HepG2 (cell line): Measurements from ENCODE around the gene SLC43A1. TPM values are rescaled to one million over a fixed set of nuclear protein-coding genes. Genes with fewer than 3 reads are reported as not detected.
A peak's percentile ranks its signal among the peaks of the same experiment; 100 is the strongest.

ENCODE experiments used
- CAMTA2 ChIP-seq: sonication (generic); formaldehyde crosslinking; IDR thresholded peaks from 2 replicates; pipeline ENCODE4 v1.4.0; 2020; ENCODE audit warnings: mild to moderate bottlenecking, missing genetic modification reagents, borderline replicate concordance
- CHD2 ChIP-seq: IDR thresholded peaks from 2 replicates; pipeline ENCODE4 v1.6.1; 2011; ENCODE audit warnings: low read depth, low read length, improper control_type of control experiment
- ELF4 ChIP-seq: sonication (generic); formaldehyde crosslinking; IDR thresholded peaks from 2 replicates; pipeline ENCODE4 v1.5.0; 2020; ENCODE audit warnings: missing genetic modification reagents, mild to moderate bottlenecking, moderate library complexity, borderline replicate concordance
- EP300 ChIP-seq, 3 experiments: sonication (generic) in 1 of 3; formaldehyde crosslinking in 1 of 3; IDR thresholded peaks; 2 replicates each; pipeline versions ENCODE4 v1.5.1 to v1.6.1; 2011 to 2020; ENCODE audit warnings: low read depth in 2 of 3, low read length in 2 of 3, borderline replicate concordance in 1 of 3, improper control_type of control experiment in 1 of 3, mild to moderate bottlenecking in 1 of 3, missing genetic modification reagents in 1 of 3, moderate library complexity in 1 of 3
- FOXK2 ChIP-seq: fragments of 450-650 bp; IDR thresholded peaks from 2 replicates; pipeline ENCODE4 v1.6.1; 2016
- HOXA5 ChIP-seq: sonication (generic); formaldehyde crosslinking; IDR thresholded peaks from 2 replicates; pipeline ENCODE4 v1.4.0; 2020; ENCODE audit warnings: missing genetic modification reagents
- MBD4 ChIP-seq: IDR thresholded peaks from 2 replicates; pipeline ENCODE4 v1.6.1; 2012; ENCODE audit warnings: low read length, inconsistent platforms, borderline replicate concordance
- MLXIP ChIP-seq: sonication (generic); formaldehyde crosslinking; IDR thresholded peaks from 2 replicates; pipeline ENCODE4 v1.9.0; 2021; ENCODE audit warnings: missing genetic modification reagents, borderline replicate concordance
- RFX3 ChIP-seq: IDR thresholded peaks from 2 replicates; pipeline ENCODE4 v1.6.1; 2016; ENCODE audit warnings: missing biosample characterization, missing genetic modification reagents
- RXRA ChIP-seq: sonication (generic); formaldehyde crosslinking; IDR thresholded peaks from 2 replicates; pipeline ENCODE4 v1.5.1; 2020; ENCODE audit warnings: missing genetic modification reagents
- SNAPC2 ChIP-seq: sonication (generic); formaldehyde crosslinking; IDR thresholded peaks from 2 replicates; pipeline ENCODE4 v1.8.1; 2022; ENCODE audit warnings: mild to moderate bottlenecking, missing genetic modification reagents
- UBTF ChIP-seq: sonication (generic); formaldehyde crosslinking; IDR thresholded peaks from 2 replicates; pipeline ENCODE4 v1.4.0; 2020; ENCODE audit warnings: mild to moderate bottlenecking, missing genetic modification reagents
- ZC3H4 ChIP-seq: sonication (generic); formaldehyde crosslinking; IDR thresholded peaks from 2 replicates; pipeline ENCODE4 v1.4.0; 2020; ENCODE audit warnings: missing genetic modification reagents, borderline replicate concordance
- ZNF432 ChIP-seq: sonication (generic); formaldehyde crosslinking; IDR thresholded peaks from 2 replicates; pipeline ENCODE4 v1.5.0; 2020; ENCODE audit warnings: missing genetic modification reagents, mild to moderate bottlenecking, borderline replicate concordance
- ZNF768 ChIP-seq: sonication (generic); formaldehyde crosslinking; IDR thresholded peaks from 2 replicates; pipeline ENCODE4 v1.4.0; 2020; ENCODE audit warnings: missing genetic modification reagents
- polyA plus RNA-seq, 8 experiments: library from polyadenylated mRNA; depleted of rRNA in 3 of 8; stranded (reverse) in 7 of 8; unstranded in 1 of 8; fragments of >200 nt; fragmentation: Illumina TruSeq in 4 of 8; extraction: Trizol in 4 of 8; gene quantifications; 2 replicates each; pipeline versions ENCODE4 v1.2.1 to v1.2.3, GENCODE V29; 2011 to 2016; ENCODE audit warnings: low read depth in 4 of 8, missing spikeins in 1 of 8, mixed read lengths in 1 of 8; ENCODE audit not compliant: insufficient read depth in 1 of 8
- total RNA-seq, 5 experiments: library from RNA; depleted of rRNA; stranded (reverse); fragments of >200 nt; fragmentation: Illumina TruSeq; extraction: Trizol; gene quantifications; 2 replicates each; pipeline ENCODE4 v1.2.3, GENCODE V29; 2016; ENCODE audit warnings: low read depth in 1 of 5
- TF ChIP-seq, protein P1 (sequence below): IDR thresholded peaks from 2 replicates; pipeline ENCODE4 v1.6.1; 2016; ENCODE audit warnings: missing biosample characterization, missing genetic modification reagents, low read depth
- TF ChIP-seq, protein P2 (sequence below): sonication (generic); formaldehyde crosslinking; IDR thresholded peaks from 2 replicates; pipeline ENCODE4 v1.5.0; 2020; ENCODE audit warnings: missing genetic modification reagents, mild to moderate bottlenecking, borderline replicate concordance
- TF ChIP-seq, protein P3 (sequence below): sonication (generic); formaldehyde crosslinking; IDR thresholded peaks from 2 replicates; pipeline ENCODE4 v1.4.0; 2020; ENCODE audit warnings: mild to moderate bottlenecking, missing genetic modification reagents
- TF ChIP-seq, protein P4 (sequence below): sonication (generic); formaldehyde crosslinking; IDR thresholded peaks from 2 replicates; pipeline ENCODE4 v1.8.0; 2023; ENCODE audit warnings: mild to moderate bottlenecking, missing genetic modification reagents

Gene SLC43A1
- total and polyA plus RNA-seq, 2 of the 13 experiments (the other 11 are each of a cell fraction or from before 2014, with no cell fraction given), result 72.3 to 87.6 TPM

DNA sequence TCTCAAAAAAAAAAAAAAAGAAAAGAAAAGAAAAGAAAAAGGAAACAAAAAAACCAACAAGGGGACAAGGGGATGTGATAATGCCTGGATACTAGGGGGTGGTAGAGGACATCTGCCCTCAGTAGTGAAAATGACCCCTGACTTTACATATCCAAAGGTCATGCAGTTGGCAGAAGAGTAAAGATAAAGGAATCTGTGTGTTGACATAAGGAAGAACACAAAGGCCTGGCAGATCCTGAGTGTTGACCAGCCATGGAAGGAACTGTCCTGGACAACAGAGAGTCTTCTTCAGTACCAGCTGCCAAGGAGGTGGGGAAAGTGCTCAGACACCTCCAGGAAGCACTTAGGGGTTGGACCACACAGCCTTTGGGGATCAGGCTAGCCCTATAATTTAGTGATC, 12.6 kb downstream of the SLC43A1 start (continued):
- no peak for TF ChIP-seq MLXIP (CRISPR knock-in tag)
- TF ChIP-seq MBD4, result no peak
- TF ChIP-seq, protein P1, sequence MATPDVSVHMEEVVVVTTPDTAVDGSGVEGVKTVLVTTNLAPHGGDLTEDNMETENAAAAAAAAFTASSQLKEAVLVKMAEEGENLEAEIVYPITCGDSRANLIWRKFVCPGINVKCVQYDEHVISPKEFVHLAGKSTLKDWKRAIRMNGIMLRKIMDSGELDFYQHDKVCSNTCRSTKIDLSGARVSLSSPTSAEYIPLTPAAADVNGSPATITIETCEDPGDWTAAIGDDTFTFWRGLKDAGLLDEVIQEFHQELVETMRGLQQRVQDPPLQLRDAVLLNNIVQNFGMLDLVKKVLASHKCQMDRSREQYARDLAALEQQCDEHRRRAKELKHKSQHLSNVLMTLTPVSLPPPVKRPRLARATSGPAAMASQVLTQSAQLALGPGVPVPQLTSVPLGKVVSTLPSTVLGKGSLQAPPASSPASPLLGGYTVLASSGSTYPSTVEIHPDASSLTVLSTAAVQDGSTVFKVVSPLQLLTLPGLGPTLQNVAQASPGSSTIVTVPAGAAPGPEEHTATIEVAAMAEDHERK (CRISPR knock-in tag), result no peak
- TF ChIP-seq UBTF, result no peak
- peak; percentile 27; the same call in 1 of the 2 replicates for TF ChIP-seq FOXK2
- TF ChIP-seq ZNF768 (CRISPR knock-in tag), result no peak
- TF ChIP-seq SNAPC2 (CRISPR knock-in tag), result no peak
- no peak for TF ChIP-seq ELF4
- TF ChIP-seq CHD2, result no peak
- TF ChIP-seq RFX3 (CRISPR knock-in tag), result no peak
- TF ChIP-seq EP300 (IDR thresholded peaks at IDR 0.05; ENCODE audit: low read depth in 2 of 2, low read length in 2 of 2), result peak in 1 of 2 experiments; percentile 71; a peak in 1 of 4 replicates
- TF ChIP-seq EP300 (CRISPR knock-in tag; IDR thresholded peaks at IDR 0.05; ENCODE audit: borderline replicate concordance), result no peak; the same call in 1 of the 2 replicates
- no peak for TF ChIP-seq CAMTA2 (CRISPR knock-in tag)
- TF ChIP-seq, protein P2, sequence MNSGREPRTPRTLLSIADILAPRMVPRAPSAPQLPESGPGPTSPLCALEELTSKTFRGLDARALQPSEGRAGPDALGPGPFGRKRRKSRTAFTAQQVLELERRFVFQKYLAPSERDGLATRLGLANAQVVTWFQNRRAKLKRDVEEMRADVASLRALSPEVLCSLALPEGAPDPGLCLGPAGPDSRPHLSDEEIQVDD, result no peak
- TF ChIP-seq, protein P3, sequence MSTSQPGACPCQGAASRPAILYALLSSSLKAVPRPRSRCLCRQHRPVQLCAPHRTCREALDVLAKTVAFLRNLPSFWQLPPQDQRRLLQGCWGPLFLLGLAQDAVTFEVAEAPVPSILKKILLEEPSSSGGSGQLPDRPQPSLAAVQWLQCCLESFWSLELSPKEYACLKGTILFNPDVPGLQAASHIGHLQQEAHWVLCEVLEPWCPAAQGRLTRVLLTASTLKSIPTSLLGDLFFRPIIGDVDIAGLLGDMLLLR (CRISPR knock-in tag), result no peak
- TF ChIP-seq, protein P4, sequence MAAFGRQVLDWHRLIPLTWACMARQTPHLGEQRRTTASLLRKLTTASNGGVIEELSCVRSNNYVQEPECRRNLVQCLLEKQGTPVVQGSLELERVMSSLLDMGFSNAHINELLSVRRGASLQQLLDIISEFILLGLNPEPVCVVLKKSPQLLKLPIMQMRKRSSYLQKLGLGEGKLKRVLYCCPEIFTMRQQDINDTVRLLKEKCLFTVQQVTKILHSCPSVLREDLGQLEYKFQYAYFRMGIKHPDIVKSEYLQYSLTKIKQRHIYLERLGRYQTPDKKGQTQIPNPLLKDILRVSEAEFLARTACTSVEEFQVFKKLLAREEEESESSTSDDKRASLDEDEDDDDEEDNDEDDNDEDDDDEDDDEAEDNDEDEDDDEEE (CRISPR knock-in tag), result no peak
- TF ChIP-seq ZC3H4, result no peak
- no peak; the same call in 1 of the 2 replicates for TF ChIP-seq RXRA
- TF ChIP-seq HOXA5, result no peak
- TF ChIP-seq ZNF432 (CRISPR knock-in tag), result no peak
